HG02870 (cell line): ENCODE results near the gene PHAF1.

Experiments used
- ATAC-seq: cut with Tn5 transposase; IDR thresholded peaks from one replicate; pipeline ENCODE4 v1.9.1; 2021; ENCODE audit warnings: mild to moderate bottlenecking, moderate library complexity; ENCODE audit not compliant: unreplicated experiment

PHAF1 gene

DNA sequence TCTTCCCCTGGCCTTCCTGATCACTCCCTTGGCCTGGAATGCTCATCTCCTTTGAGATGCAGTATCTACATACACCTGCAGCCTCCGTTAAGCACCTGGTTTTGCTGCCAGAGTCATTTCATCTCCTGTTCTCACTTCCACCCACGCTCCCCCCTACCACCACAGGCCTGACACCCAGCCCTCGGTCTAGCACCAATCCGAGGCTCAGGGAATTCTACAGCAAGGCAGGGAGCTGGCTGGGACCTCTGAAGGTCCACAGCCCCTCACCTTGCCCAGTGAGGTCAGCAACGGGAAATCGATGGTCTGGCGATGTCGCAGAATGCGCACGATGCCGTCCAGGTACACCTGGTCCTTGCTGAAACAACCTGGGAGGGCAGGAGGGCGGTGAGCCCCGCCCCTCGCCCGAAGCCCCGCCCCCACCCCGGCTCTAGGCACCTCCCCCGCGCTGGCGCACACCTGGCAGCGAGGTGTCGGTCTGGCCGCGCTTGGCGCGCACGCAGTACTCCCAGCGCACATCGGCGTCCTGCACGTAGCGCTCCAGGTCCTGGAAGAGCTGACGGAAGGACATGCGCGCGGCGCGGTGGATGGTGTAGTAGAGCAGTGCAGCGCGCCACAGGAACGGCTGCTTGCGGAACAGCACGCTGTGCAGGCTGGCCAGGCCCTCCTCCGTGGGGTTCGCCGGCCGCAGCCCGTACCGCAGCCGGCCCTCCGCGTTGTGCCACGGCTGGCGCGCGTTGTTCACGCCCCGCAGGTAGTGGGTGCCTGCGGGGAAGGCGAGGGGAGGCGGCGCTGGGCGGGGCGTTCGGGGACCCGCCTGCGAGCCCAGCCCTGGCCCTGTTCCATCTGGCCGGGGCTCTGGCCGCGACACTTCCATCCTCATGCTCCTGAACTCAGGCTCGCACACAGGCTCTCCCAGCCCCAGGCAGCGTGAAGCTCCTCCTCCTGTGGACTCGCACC is 68.3 kb downstream of the PHAF1 start:
- no peak for ATAC-seq

- no peak for ATAC-seq
These were observed 69.8 kb downstream of the PHAF1 start for GRCh38 chr16:67179421-67180080.

DNA sequence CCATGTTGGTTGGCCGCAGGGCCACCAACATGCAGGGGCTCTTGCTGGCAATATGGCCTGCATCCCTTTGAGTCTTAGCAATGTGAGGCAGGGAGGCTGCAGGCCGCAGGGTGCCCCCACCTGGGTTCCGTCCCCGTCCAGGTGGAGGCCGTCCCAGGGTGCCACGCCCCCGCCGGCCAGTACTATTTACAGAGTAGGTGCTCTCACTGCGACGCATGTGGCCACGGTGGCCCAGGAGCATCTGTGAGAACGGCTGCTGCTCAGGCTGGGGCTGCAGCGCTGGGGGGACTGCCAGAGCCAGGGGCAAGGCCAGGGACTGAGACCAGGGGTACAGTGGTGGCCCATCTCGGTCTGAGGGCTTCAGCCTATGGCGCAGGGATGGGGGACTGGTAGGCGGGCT is 70.4 kb downstream of the PHAF1 start:
- no peak for ATAC-seq

DNA sequence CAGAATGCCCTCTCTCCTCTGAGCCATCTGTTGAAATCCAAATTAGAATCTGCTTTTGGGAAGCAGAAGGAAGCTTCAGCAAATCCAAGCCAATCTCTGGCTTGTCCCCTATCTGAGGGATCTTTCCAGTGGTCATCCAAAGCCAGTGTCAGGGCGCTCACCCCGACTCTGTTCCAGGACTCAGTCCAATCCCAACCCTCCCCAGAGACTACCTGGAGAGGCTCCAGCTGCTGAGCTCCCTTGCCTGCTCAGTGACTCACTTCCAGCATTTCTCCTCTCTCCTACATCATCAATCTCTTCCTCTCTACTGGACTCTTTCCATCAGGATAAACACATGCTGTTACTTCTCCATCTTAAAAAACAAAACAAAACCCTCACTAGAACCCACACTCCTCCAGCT is 71.6 kb downstream of the PHAF1 start:
- ATAC-seq: no peak

DNA sequence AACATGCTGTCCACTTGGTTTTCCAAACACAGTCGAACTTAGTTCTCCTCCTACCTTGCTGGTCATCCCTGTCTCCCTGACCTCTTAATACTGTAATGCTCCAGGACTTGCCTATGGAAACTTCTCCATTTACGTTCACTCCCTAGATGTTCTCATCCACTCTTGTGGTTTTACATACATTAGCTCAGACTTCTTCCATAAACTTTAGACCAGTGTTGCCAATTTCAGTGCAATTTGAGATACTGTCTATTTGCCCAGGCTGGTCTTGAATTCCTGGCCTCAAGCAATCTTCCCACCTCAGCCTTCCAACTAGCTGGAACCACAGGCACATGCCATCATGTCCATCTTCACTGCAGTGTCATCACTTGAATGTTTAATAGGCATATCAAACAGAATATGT is 72.5 kb downstream of the PHAF1 start:
- no peak for ATAC-seq

DNA sequence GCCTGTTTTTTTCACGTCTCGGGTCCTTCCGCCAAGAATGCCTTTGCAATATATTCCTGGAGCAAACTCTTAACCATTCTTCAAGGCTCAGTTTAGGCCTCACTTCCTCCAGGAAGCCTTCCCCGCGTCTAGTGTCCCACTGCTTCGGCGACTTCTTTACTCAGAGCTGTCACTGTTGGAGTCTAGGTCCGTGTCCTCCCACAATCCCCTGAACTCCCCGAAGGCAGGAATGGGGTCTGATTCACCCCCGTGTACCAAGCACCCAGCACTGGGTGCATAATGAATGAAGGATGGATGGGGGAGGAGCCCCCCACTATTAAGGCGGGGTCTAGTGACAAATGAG is 73.5 kb downstream of the PHAF1 start:
- ATAC-seq: no peak

- ATAC-seq: peak; percentile 96
These were observed 74.1 kb downstream of the PHAF1 start, which contains the start of gene MATCAP1 for GRCh38 chr16:67183627-67184452. MATCAP1 (minus strand) TSS chr16:67183963; CDS start chr16:67180610, 3,353 bp downstream.

GRCh38 chr16:67184453-67184994 is 74.8 kb downstream of the PHAF1 start:
- ATAC-seq: no peak

- ATAC-seq: no peak
These were observed 75.4 kb downstream of the PHAF1 start for GRCh38 chr16:67184995-67185650.

GRCh38 chr16:67185651-67186134 is 76.0 kb downstream of the PHAF1 start:
- ATAC-seq: no peak

- no peak for ATAC-seq
These were observed 76.8 kb downstream of the PHAF1 start for GRCh38 chr16:67186550-67186950.

GRCh38 chr16:67187175-67187890 is 77.6 kb downstream of the PHAF1 start:
- no peak for ATAC-seq

- ATAC-seq: no peak
These were observed 78.6 kb downstream of the PHAF1 start for GRCh38 chr16:67188323-67188722.

DNA sequence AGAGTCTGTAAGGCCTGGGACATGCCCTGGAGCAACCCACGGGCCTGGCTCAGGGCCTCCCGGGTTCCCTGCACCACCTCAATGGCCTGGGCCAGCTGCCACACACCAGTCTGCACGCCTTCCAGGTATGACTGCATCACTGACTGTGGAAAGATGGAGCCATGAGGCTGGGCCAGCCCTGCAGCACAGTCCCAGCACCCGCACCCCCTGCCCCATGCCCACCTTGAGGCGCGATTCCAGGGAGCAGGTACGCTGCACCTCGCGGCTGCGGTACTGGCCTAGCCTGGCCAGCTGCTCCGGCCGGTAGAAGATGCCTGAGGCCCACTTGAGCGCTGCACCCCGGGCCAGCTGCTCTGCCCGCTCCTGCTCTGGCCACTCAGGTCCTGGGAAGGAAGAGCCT is 79.1 kb downstream of the PHAF1 start:
- ATAC-seq: no peak

DNA sequence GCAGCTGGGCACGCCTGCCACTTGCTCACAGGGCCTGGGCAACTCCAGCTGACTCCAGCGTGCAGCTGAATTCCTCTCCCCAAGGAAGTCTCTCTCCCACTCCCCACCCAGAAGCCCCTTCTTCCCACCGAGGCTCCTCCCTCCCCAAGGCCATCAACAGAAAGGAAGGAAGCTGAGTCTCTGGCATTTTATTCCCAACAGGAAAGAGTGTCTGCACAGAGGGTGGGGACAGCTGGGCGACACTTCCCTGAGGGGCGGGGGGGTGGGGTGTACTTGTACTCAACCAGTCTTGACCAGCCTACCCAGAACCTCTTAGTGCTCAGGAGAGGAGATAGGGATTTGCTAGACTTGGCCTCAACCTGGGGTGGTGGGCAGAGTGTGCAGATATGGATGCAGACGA is 80.3 kb downstream of the PHAF1 start, which contains the start of gene EXOC3L1:
Gene EXOC3L1, minus strand, starts transcription at position 96 of the 400 bp plus-strand sequence. CDS start 460 bp downstream, outside the sequence.
- no peak for ATAC-seq

DNA sequence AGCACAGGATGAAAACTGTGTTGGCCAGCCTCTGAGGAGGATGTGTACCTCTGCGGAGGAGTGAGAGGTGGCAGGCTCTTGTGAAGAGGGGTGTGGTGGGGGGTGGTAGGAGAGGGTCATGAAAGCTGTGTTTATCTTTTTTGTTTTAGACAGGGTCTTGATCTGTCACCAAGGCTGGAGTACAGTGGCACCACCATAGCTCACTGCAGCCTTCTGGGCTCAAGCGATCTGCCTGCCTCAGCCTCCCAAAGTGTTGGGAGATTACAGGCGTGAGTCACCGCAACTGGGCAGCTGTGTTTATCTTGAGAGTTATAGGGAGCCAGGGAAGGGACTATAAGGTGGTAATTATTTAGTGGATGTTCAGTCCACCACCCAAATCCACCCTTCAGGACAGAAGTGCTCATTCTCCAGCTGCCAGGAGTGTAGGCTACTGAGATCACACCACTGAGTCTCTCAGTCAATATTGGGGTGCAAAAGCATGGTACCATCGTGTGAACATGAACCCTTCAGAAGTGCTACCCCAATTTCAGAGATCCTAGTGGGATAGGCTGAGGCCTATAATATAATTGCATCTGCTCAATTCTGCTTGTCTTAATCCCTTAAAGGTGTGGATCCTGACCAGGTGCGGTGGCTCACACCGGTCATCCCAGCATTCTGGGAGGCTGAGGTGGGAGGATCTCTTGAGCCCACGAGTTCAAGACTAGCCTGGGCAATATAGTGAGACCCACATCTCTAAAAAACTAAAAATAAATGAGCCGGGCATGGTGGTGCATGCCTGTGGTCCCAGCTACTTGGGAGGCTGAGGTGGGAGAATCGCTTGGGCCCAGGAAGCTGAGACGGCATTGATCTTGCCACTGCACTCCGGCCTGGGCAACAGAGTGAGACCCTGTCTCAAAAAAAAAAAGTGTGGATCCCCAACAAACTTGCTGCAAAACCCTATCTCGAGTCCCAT is 81.0 kb downstream of the PHAF1 start:
- ATAC-seq: no peak

GRCh38 chr16:67191411-67191994 is 81.8 kb downstream of the PHAF1 start:
- no peak for ATAC-seq
